Spleen (tissue), 7 donors: ENCODE results near the gene PTTG2.

Experiments used
- CTCF ChIP-seq, 11 experiments: fragments of 200-600 bp in 7 of 11; fragments of 450-650 bp in 4 of 11; sonication (generic) in 4 of 11; IDR thresholded peaks in 8 of 11; conservative IDR thresholded peaks in 3 of 11; 1 replicate in 7 of 11; 2 replicates in 4 of 11; pipeline versions ENCODE4 v1.4.0 to v1.8.0; 2016 to 2021; ENCODE audit warnings: antibody characterized with exemption in 11 of 11, inconsistent platforms in 4 of 11, mild to moderate bottlenecking in 1 of 11
- POLR2A ChIP-seq, 3 donors: fragments of 450-650 bp; IDR thresholded peaks; one replicate each; pipeline ENCODE4 v1.5.1; 2017; ENCODE audit warnings: antibody characterized with exemption in 3 of 3, mild to moderate bottlenecking in 1 of 3
- POLR2AphosphoS5 ChIP-seq, 3 donors: sonication (generic); formaldehyde crosslinking; IDR thresholded peaks; one replicate each; pipeline ENCODE4 v1.5.1; 2017; ENCODE audit warnings: antibody characterized with exemption in 3 of 3
- donor health status: DM: no; HTN: no; CAD: no; lungs with moderate emphysema.
- donor health status: DM: no; HTN: no; CAD: no.
- donor health status: DM: no; HTN: no; CAD: no.

- no peak for TF ChIP-seq POLR2AphosphoS5 (IDR thresholded peaks at IDR 0.05)
- TF ChIP-seq CTCF (IDR thresholded peaks at IDR 0.05 in 8 of 11, conservative IDR thresholded peaks at IDR 0.05 in 3 of 11): no peak
- TF ChIP-seq POLR2A (IDR thresholded peaks at IDR 0.05): no peak
Measured at GRCh38 chr4:37949636-37950426, 10.4 kb upstream of the PTTG2 start.
